HCT116 (cell line): Measurements from ENCODE around the gene TIAM1. TPM values are rescaled to one million over a fixed set of nuclear protein-coding genes. Genes with fewer than 3 reads are reported as not detected.

Source experiments
- ATAC-seq: fragments of 200-7000 bp; cut with Tn5 transposase; 2 replicates; pipeline ENCODE4 v1.9.1; 2020; ENCODE audit warnings: mild to moderate bottlenecking, moderate library complexity
- BruUV-seq: library from RNA; stranded (reverse); fragments of 400-500 nt; replicated peaks from 2 replicates; lab custom pipeline; 2021; lab: Mats Ljungman, UMichigan
- CTCF ChIA-PET: fragments of 300-600 bp; sonication (Branson Sonifier 250); formaldehyde crosslinking; loops from one replicate; lab custom pipeline; 2021; ENCODE audit warnings: antibody characterized with exemption; lab: Charles Lee
- POLR2A ChIA-PET: fragments of 300-600, 350-600 bp; sonication (Branson Sonifier 250); formaldehyde crosslinking; loops from one replicate; lab custom pipeline; 2021; ENCODE audit warnings: antibody characterized with exemption; lab: Charles Lee
- RAD21 ChIA-PET, 2 experiments: fragments of 300-600 bp; sonication (Branson Sonifier 250); formaldehyde crosslinking; loops; one replicate each; lab custom pipeline; 2023; ENCODE audit warnings: low total read pairs in 2 of 2; ENCODE audit not compliant: uncharacterized antibody in 2 of 2, unreplicated experiment in 2 of 2, low non-redundant PET in 1 of 2; lab: Charles Lee
- DNase-seq: peaks from one replicate; pipeline ENCODE4 v3.0.0-alpha.2; 2010; ENCODE audit warnings: low read depth, low spot score
- H2AFZ ChIP-seq: fragments of 200-600 bp; shearing (Covaris generic), sonication (generic); 2 replicates; pipeline ENCODE4 v1.6.1; 2017; ENCODE audit warnings: low read depth, mixed run types, mixed read lengths, antibody characterized with exemption, low read length; ENCODE audit not compliant: poor library complexity, severe bottlenecking
- H3K27ac ChIP-seq: 2 replicates; pipeline ENCODE4 v1.5.1; 2012; ENCODE audit warnings: low read depth, low read length
- H3K27me3 ChIP-seq: fragments of 200-600 bp; sonication (generic); 2 replicates; pipeline ENCODE4 v1.6.1; 2016; ENCODE audit warnings: mixed run types, low read length, mixed read lengths; ENCODE audit not compliant: insufficient read depth
- H3K36me3 ChIP-seq, 2 experiments: fragments of 200-500 bp in 1 of 2; fragments of 200-600 bp in 1 of 2; sonication (Bioruptor generic) in 1 of 2; sonication (generic) in 1 of 2; 2 replicates each; pipeline versions ENCODE4 v1.5.1 to v1.6.1; 2014 to 2016; ENCODE audit warnings: low read length in 2 of 2, inconsistent platforms in 1 of 2, mixed read lengths in 1 of 2, mixed run types in 1 of 2; ENCODE audit not compliant: insufficient read depth in 2 of 2, control insufficient read depth in 1 of 2
- H3K4me1 ChIP-seq, 2 experiments: fragments of 200-600 bp in 1 of 2; sonication (generic) in 1 of 2; 2 replicates each; pipeline versions ENCODE4 v1.5.1 to v1.6.1; 2012 to 2017; ENCODE audit warnings: low read length in 2 of 2, inconsistent platforms in 1 of 2, mild to moderate bottlenecking in 1 of 2, mixed read lengths in 1 of 2, mixed run types in 1 of 2, moderate library complexity in 1 of 2; ENCODE audit not compliant: insufficient read depth in 2 of 2, control insufficient read depth in 1 of 2
- H3K4me2 ChIP-seq: fragments of 200-600 bp; sonication (generic); 2 replicates; pipeline ENCODE4 v1.6.1; 2017; ENCODE audit warnings: mixed run types, low read length, mixed read lengths
- H3K4me3 ChIP-seq, 2 experiments: fragments of 200-600 bp in 1 of 2; sonication (generic) in 1 of 2; replicated peaks in 1 of 2; 2 replicates each; pipeline ENCODE4 v1.5.1; 2011 to 2016; ENCODE audit warnings: low read length in 2 of 2, control low read depth in 1 of 2, low read depth in 1 of 2, mild to moderate bottlenecking in 1 of 2, mixed read lengths in 1 of 2, mixed run types in 1 of 2
- H3K79me2 ChIP-seq: fragments of 200-600 bp; sonication (generic); 2 replicates; pipeline ENCODE4 v1.6.1; 2017; ENCODE audit warnings: mild to moderate bottlenecking, mixed run types, low read length, moderate library complexity, mixed read lengths; ENCODE audit not compliant: insufficient read depth
- H3K9ac ChIP-seq: fragments of 200-600 bp; sonication (generic); 2 replicates; pipeline ENCODE4 v1.6.1; 2016; ENCODE audit warnings: low read length, mixed read lengths
- H3K9me2 ChIP-seq: fragments of 200-600 bp; sonication (generic), shearing (Covaris generic); 2 replicates; pipeline ENCODE4 v1.6.1; 2017; ENCODE audit warnings: mixed run types, mild to moderate bottlenecking, moderate library complexity; ENCODE audit not compliant: insufficient read depth
- H3K9me3 ChIP-seq, 2 experiments: fragments of 200-500 bp in 1 of 2; fragments of 200-600 bp in 1 of 2; sonication (Bioruptor generic) in 1 of 2; sonication (generic) in 1 of 2; 2 replicates each; pipeline ENCODE4 v1.6.1; 2014 to 2017; ENCODE audit warnings: low read length in 2 of 2, mixed read lengths in 2 of 2, inconsistent platforms in 1 of 2, low read depth in 1 of 2, mild to moderate bottlenecking in 1 of 2, mixed run types in 1 of 2, moderate library complexity in 1 of 2; ENCODE audit not compliant: control insufficient read depth in 1 of 2, insufficient read depth in 1 of 2
- H4K20me1 ChIP-seq: fragments of 200-600 bp; sonication (generic), shearing (Covaris generic); 2 replicates; pipeline ENCODE4 v1.6.1; 2017; ENCODE audit warnings: mixed run types, mild to moderate bottlenecking, moderate library complexity; ENCODE audit not compliant: insufficient read depth
- CEBPB ChIP-seq: IDR thresholded peaks from 2 replicates; pipeline ENCODE4 v1.6.1; 2012; ENCODE audit warnings: low read depth
- EGR1 ChIP-seq: IDR thresholded peaks from 2 replicates; pipeline ENCODE4 v1.6.1; 2012; ENCODE audit warnings: low read depth
- EZH2 ChIP-seq: fragments of 200-600 bp; sonication (generic); IDR thresholded peaks from 2 replicates; pipeline ENCODE4 v1.6.1; 2017; ENCODE audit warnings: antibody characterized with exemption, mixed run types
- POLR2A ChIP-seq: IDR thresholded peaks from 2 replicates; pipeline ENCODE4 v1.7.0; 2011; ENCODE audit warnings: borderline replicate concordance; ENCODE audit not compliant: insufficient read depth, insufficient read length; ENCODE audit errors: extremely low read depth
- POLR2AphosphoS5 ChIP-seq: IDR thresholded peaks from 2 replicates; pipeline ENCODE4 v1.6.1; 2011; ENCODE audit warnings: mild to moderate bottlenecking, low read depth, low read length, moderate library complexity
- SIN3A ChIP-seq: IDR thresholded peaks from 2 replicates; pipeline ENCODE4 v1.6.1; 2012; ENCODE audit warnings: low read depth
- TCF7L2 ChIP-seq: IDR thresholded peaks from 2 replicates; pipeline ENCODE4 v1.7.0; 2011; ENCODE audit warnings: borderline replicate concordance, inconsistent platforms; ENCODE audit not compliant: insufficient read depth, insufficient read length; ENCODE audit errors: extremely low read depth
- YY1 ChIP-seq: IDR thresholded peaks from 2 replicates; pipeline ENCODE4 v1.6.1; 2011; ENCODE audit warnings: low read length, low read depth, moderate library complexity, mild to moderate bottlenecking; ENCODE audit not compliant: insufficient replicate concordance; ENCODE audit errors: extremely low read depth
- ZFX ChIP-seq: fragments of 450-650 bp; IDR thresholded peaks from 2 replicates; pipeline ENCODE4 v1.6.1; 2017
- intact Hi-C: fragments of 100-400 bp; cut with micrococcal nuclease; formaldehyde crosslinking; loops from 2 replicates; pipeline ENCODE4 v1.10.0; 2022
- total RNA-seq: library from RNA; stranded (reverse); gene quantifications from one replicate; pipeline ENCODE4 v1.2.1, GENCODE V29; 2021; ENCODE audit not compliant: unreplicated experiment
- TF ChIP-seq, protein P1 (sequence below): IDR thresholded peaks from 2 replicates; pipeline ENCODE4 v1.6.1; 2012
- TF ChIP-seq, protein P2 (sequence below): IDR thresholded peaks from 2 replicates; pipeline ENCODE4 v1.6.1; 2012; ENCODE audit warnings: low read depth
- TF ChIP-seq, protein P3 (sequence below), 3 experiments: fragments of 200-600 bp in 1 of 3; sonication (generic) in 1 of 3; IDR thresholded peaks in 2 of 3; conservative IDR thresholded peaks in 1 of 3; 2 replicates each; pipeline ENCODE4 v1.5.1; 2012 to 2017; ENCODE audit warnings: low read depth in 2 of 3, low read length in 2 of 3, antibody characterized with exemption in 1 of 3, borderline replicate concordance in 1 of 3, control low read depth in 1 of 3, mild to moderate bottlenecking in 1 of 3, mixed read lengths in 1 of 3, mixed run types in 1 of 3, moderate library complexity in 1 of 3; ENCODE audit not compliant: insufficient read depth in 1 of 3

Gene TIAM1
- total RNA-seq, 1 experiment from 2014 or later = 47.8 TPM

DNA sequence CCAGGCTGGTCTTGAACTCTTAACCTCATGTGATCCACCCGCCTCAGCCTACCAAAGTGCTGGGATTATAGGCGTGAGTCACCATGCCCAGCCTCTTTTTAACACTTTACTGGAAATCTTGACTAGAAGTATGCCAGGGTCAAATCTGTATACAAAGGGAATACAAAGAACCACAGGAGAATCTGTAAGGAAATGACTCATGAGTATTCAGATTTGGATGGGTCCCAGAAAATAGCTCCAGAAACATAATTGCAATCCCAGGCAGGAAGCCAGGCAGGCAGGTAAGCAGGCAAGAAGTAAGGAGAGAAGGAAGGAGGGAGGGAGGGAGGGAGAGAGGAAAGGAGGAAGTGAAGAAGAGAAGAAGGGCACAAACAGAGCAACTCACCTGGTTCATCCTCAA, 22.8 kb upstream of the TIAM1 start:
- Histone ChIP-seq H3K36me3 (no peaks in the 10 kb centered on the region), H3K4me3 (peak overlapping the region; percentile 22 to 24; a peak in 2 of 4 replicates), H3K4me2 (peak overlapping the region; percentile 58), H2AFZ (no peak overlapping the region), H4K20me1 (no peaks in the 10 kb centered on the region), H3K9ac (peak overlapping the region; percentile 30), H3K27ac (peak overlapping the region; percentile 81), H3K9me3 (no peaks in the 10 kb centered on the region), H3K4me1 (peaks cover 68 to 90% of the 10 kb centered on the region in 2 experiments)
- RAD21 ChIA-PET = interaction anchor here in 1 of 2 experiments (0.7 kb wide), 1 partner anchor 48 kb away, joined by 7 read pairs; no protein-coding TSS in a partner anchor
- peak; percentile 93 for ATAC-seq
- DNase-seq = peak; percentile 98
- intact Hi-C loops = loop anchor here (1.0 kb wide), 1 partner anchor 13 kb away; no protein-coding TSS in a partner anchor
- BruUV-seq = no TSS peak
- TF ChIP-seq EZH2 (no peak), POLR2AphosphoS5 (peak; percentile 48), ZFX (no peak), TCF7L2 (peak; percentile 77)
- TF ChIP-seq, all 23 proteins: peak for 2
- Histone ChIP-seq H3K27me3 (no peaks in the 10 kb centered on the region), H3K9me2 (no peaks in the 10 kb centered on the region), H3K79me2 (no peaks in the 10 kb centered on the region)
- ChIA-PET CTCF (interaction anchor here (0.6 to 1.5 kb wide), 5 partner anchors 13 to 214 kb away, joined by 3 to 4 read pairs (median 3); no protein-coding TSS in a partner anchor), POLR2A (interaction anchor here (0.6 to 1.3 kb wide), 3 partner anchors 9 to 51 kb away, joined by 3 to 20 read pairs (median 6); no protein-coding TSS in a partner anchor)

DNA sequence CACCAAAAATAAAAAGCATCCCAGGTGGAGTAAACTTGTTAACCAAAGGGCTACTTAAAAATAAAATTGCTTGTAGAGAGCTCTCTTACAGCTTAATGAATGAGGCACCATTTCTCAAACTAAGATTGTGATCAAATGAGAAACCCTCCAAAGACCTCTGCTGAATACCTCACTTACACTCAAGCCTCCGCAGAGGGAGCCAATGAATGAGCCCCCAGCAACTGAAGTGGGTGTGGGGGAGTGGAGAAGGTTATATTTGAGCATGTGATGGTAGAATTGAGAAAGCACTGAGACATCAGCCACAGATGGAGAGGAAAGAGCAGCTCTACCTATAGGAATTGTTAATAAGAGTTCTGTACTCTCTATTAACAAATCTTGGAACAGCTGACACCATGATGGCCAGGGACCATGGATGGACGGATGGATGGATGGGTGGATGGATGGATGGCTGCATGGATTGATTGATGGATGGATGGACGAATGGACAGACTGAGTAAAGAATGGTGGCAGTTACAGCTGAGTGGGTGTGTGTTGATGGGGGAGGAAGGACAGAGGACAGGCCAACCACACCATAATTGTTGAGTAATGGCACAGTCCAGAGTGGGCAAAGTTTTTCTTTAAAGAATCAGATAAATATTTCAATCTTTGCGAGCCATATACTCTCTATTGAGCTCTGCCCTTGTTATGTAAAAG, 20.3 kb upstream of the TIAM1 start:
- RAD21 ChIA-PET = no interaction called here
- Histone ChIP-seq H3K9me3 (no peaks in the 10 kb centered on the region), H3K4me2 (peak overlapping the region; percentile 14; the same call in 1 of the 2 replicates), H3K9me2 (no peaks in the 10 kb centered on the region), H3K4me3 (no peak overlapping the region), H3K27me3 (no peaks in the 10 kb centered on the region), H3K36me3 (no peaks in the 10 kb centered on the region), H4K20me1 (no peaks in the 10 kb centered on the region), H2AFZ (no peak overlapping the region), H3K9ac (no peak overlapping the region), H3K79me2 (no peaks in the 10 kb centered on the region), H3K27ac (no peak overlapping the region), H3K4me1 (peaks cover 53 to 85% of the 10 kb centered on the region in 2 experiments)
- intact Hi-C loops = no loop called here
- no peak for DNase-seq
- CTCF ChIA-PET = no interaction called here
- ATAC-seq = no peak
- POLR2A ChIA-PET = interaction anchor here (2.5 kb wide), 1 partner anchor 10 kb away, joined by 10 read pairs; no protein-coding TSS in a partner anchor
- BruUV-seq = no TSS peak
- TF ChIP-seq, protein P1, sequence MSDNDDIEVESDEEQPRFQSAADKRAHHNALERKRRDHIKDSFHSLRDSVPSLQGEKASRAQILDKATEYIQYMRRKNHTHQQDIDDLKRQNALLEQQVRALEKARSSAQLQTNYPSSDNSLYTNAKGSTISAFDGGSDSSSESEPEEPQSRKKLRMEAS = no peak
- TF ChIP-seq EGR1 = no peak
- TF ChIP-seq TCF7L2 = no peak
- no peak for TF ChIP-seq SIN3A
- TF ChIP-seq YY1 = no peak
- no peak for TF ChIP-seq ZFX
- TF ChIP-seq, protein P2, sequence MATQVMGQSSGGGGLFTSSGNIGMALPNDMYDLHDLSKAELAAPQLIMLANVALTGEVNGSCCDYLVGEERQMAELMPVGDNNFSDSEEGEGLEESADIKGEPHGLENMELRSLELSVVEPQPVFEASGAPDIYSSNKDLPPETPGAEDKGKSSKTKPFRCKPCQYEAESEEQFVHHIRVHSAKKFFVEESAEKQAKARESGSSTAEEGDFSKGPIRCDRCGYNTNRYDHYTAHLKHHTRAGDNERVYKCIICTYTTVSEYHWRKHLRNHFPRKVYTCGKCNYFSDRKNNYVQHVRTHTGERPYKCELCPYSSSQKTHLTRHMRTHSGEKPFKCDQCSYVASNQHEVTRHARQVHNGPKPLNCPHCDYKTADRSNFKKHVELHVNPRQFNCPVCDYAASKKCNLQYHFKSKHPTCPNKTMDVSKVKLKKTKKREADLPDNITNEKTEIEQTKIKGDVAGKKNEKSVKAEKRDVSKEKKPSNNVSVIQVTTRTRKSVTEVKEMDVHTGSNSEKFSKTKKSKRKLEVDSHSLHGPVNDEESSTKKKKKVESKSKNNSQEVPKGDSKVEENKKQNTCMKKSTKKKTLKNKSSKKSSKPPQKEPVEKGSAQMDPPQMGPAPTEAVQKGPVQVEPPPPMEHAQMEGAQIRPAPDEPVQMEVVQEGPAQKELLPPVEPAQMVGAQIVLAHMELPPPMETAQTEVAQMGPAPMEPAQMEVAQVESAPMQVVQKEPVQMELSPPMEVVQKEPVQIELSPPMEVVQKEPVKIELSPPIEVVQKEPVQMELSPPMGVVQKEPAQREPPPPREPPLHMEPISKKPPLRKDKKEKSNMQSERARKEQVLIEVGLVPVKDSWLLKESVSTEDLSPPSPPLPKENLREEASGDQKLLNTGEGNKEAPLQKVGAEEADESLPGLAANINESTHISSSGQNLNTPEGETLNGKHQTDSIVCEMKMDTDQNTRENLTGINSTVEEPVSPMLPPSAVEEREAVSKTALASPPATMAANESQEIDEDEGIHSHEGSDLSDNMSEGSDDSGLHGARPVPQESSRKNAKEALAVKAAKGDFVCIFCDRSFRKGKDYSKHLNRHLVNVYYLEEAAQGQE = no peak
- no peak for TF ChIP-seq POLR2A
- no peak for TF ChIP-seq POLR2AphosphoS5
- TF ChIP-seq EZH2 = no peak
- TF ChIP-seq, protein P3, sequence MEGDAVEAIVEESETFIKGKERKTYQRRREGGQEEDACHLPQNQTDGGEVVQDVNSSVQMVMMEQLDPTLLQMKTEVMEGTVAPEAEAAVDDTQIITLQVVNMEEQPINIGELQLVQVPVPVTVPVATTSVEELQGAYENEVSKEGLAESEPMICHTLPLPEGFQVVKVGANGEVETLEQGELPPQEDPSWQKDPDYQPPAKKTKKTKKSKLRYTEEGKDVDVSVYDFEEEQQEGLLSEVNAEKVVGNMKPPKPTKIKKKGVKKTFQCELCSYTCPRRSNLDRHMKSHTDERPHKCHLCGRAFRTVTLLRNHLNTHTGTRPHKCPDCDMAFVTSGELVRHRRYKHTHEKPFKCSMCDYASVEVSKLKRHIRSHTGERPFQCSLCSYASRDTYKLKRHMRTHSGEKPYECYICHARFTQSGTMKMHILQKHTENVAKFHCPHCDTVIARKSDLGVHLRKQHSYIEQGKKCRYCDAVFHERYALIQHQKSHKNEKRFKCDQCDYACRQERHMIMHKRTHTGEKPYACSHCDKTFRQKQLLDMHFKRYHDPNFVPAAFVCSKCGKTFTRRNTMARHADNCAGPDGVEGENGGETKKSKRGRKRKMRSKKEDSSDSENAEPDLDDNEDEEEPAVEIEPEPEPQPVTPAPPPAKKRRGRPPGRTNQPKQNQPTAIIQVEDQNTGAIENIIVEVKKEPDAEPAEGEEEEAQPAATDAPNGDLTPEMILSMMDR (IDR thresholded peaks at IDR 0.05 in 2 of 3, conservative IDR thresholded peaks at IDR 0.05 in 1 of 3; ENCODE audit: borderline replicate concordance in 1 of 3, insufficient read depth in 1 of 3, low read depth in 2 of 3, low read length in 2 of 3) = no peak
- TF ChIP-seq CEBPB = no peak
